ENCODE data around the gene SLC10A7.

GRCh38 chr4:146367347-146367746 is 154.4 kb downstream of the SLC10A7 start:
- TF ChIP-seq CTCF (IDR thresholded peaks at IDR 0.05; ENCODE audit: poor library complexity) (no peak), EZH2phosphoT487 (IDR thresholded peaks at IDR 0.05; ENCODE audit: low read depth, severe bottlenecking, unreplicated experiment) (no peak)
